Right lobe of liver (tissue), 4 donors: ENCODE results near the gene ABCG5.
A peak's percentile ranks its signal among the peaks of the same experiment; 100 is the strongest.

Experiments used
- CTCF ChIP-seq, 4 donors: fragments of 200-600 bp in 3 of 4; fragments of 450-650 bp in 1 of 4; IDR thresholded peaks; one replicate each; pipeline versions ENCODE4 v1.5.1 to v1.8.0; 2016 to 2022; ENCODE audit warnings: antibody characterized with exemption in 4 of 4, mild to moderate bottlenecking in 2 of 4
- POLR2A ChIP-seq: fragments of 450-650 bp; IDR thresholded peaks from one replicate; pipeline ENCODE4 v1.6.1; 2017; ENCODE audit warnings: antibody characterized with exemption, mild to moderate bottlenecking
- donor health status: DM: no; HTN: no; CAD: no.
- donor health status: DM: no; HTN: no; CAD: no.
- donor health status: DM: no; HTN: yes; CAD: no.

DNA sequence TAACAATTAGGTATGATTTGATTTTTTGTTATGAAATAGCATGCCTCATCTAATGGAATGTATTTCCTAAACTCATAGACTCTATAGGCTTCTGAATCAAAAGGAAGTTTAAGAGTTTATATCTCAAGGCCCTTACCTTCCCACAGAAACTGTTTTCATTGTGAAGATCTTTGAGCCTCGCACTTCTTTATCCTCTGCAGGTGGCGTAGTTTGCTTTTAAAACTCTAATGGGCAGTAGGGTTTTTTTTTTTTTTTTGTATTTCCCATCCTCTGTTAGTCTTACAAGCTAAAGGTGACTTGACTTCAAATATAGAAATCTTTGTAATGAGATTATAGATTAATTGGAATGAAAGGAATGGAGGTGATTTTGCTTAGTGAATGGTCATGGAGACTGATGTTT is 36.5 kb downstream of the ABCG5 start:
- TF ChIP-seq CTCF (IDR thresholded peaks at IDR 0.05) (peak in 3 of 4 donors; percentile 40 to 58 (median 54)), POLR2A (no peak)
